ENCODE measurements around the gene YEATS2.
"Not testable (repeated sequence)": the region's sequence is repeated elsewhere in the genome, so short reads cannot be mapped to it uniquely, and the experiment has no call there.

YEATS2 gene

DNA sequence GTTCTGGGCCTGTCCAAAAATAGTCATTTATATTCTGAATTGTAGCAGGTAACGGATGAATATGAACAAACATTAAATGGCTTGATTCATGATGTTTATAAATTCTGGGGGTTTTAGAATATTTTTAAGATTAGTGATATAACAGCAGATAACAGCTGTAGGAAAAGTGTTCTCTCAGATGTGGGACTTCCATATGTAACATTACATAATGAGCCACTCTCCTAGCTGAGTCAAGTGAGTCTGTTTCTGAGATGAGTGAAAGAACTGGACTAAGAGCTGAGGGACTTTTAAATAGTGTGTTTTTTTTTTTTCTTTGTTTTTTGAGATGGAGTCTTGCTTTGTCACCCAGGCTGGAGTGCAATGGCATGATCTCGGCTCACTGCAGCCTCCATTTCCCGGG, 13.9 kb downstream of the YEATS2 start:
- in situ Hi-C loops (cut with MboI; ENCODE audit: low sequenced_read_pairs): no loop called here

DNA sequence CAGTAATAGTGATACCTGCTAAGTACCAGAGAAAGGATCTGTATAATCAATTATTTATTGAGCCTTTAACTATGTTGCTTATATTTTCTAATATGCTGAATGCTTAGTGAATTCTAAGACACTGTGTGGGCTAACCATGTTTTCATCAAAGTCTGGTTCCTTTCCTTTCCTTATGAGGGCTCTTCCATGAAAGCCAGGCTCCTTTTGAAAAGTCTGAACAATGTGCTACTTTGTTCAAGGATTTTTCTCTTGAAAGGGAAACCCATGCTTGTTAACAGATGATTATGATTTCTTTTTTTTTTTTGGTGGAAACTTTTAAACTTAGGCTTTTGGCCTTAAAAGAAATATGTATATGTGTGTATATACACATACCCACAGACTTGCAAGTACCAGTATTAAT, 17.0 kb downstream of the YEATS2 start:
- in situ Hi-C loops (cut with MboI; ENCODE audit: low sequenced_read_pairs): no loop called here

DNA sequence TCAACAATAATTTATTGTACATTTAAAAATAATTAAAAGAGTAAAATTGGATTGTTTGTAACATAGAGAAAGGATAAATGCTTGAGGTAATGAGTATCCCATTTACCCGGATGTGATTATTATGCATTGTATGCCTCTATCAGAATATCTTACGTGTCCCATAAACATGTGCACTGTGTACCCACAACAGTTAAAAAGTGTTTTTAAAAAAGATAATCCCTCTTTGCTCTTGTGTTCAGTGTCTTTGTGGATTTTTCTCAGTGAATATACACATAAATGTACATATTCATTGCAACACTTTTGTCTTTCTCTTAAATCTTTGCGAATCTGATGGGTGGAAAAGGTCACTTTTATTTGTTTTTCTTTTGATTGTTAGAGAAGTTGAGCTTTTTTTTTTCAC, 20.4 kb downstream of the YEATS2 start:
- in situ Hi-C loops (cut with MboI; ENCODE audit: low sequenced_read_pairs): no loop called here

DNA sequence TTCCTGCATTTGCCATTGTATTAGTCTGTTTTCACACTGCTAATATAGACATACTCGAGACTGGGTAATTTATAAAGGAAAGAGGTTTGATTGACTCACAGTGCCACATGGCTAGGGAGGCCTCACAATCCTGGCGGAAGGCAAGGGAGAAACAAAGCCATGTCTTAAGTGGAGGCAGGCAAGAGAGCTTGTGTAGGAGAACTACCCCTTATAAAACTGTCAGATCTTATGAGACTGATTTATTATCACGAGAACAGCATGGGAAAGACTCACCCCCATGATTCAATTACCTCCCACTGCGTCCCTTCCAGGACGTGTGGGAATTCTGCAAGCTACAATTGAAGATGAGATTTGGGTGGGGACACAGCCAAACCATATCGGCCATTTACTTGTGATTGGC, 27.8 kb downstream of the YEATS2 start:
- in situ Hi-C loops (cut with MboI; ENCODE audit: low sequenced_read_pairs): no loop called here

DNA sequence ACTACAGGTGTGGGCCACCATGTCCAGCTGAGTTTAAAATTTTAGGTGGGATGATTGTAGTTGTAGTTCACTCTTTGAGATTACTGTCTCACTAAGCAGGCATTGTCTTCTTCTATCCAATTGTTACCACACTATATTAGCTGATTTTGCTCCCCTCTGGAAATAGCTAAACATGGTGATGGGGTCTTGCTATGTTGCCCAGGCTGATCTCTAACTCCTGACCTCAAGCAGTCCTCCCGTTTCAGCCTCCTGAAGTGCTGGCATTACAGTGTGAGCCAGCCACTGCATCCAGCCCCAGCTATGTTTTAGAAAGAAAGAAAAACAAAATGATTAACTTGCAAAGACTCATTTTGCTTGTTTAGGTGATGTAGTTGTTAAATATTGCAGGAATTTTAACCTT, 30.6 kb downstream of the YEATS2 start:
- in situ Hi-C loops (cut with MboI; ENCODE audit: low sequenced_read_pairs): no loop called here

DNA sequence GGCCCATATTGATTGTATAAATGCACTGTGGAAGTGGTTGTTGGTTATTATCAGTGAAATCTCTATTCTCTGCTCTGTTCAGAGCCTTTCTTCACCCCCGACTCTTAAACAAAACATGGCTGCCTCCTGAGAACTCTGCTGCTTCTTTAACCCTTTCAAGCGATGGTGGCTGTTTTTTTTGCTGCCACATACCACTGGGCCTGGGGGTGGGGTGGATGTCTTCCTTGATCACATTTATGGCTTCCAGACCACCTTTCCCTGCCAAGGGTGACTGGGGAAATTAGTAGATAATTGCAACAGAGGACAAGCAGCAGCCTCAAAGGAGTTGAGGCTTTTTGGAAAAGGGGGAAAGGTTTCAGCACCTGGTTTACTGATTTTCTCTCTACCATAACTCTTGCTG, 32.8 kb downstream of the YEATS2 start:
- in situ Hi-C loops (cut with MboI; ENCODE audit: low sequenced_read_pairs): no loop called here

DNA sequence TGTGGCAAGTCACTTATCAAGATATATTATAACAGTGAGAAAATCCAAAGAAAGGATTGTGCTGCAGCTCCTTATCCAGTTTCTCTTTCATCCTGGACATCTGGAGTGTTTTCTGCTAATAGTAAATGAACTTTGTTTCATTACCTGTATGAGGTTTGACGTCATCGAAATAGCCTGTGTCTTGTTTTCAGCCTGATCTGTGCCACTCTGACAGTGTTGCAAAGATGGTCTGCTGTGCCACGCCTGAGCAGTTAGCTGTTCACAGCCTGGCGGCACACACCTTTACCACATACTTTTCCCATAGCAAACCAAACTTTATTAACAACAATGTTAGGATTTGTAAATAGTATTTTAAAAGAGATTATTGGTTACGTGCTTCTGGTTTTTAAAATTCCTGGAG, 34.0 kb downstream of the YEATS2 start:
- in situ Hi-C loops (cut with MboI; ENCODE audit: low sequenced_read_pairs): no loop called here

DNA sequence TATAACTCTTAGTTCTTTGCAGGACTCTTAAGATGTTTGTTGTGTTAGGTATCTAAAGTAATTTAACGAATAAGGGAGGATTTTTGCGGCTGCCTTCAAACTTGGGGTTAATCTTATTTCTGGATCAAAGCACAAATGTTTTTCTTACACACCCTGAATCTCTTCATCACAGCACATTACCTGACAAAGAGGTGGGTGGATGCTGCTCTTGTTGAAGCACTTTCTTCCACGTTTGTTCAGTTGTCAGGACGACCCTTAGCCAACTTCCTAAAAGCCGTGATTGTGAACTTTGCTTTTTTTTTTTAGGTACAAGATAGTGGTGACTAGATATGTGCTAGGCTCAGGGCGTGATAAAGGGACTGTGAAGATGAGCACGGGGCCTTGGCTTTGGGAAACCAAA, 36.0 kb downstream of the YEATS2 start:
- in situ Hi-C loops (cut with MboI; ENCODE audit: low sequenced_read_pairs): no loop called here

DNA sequence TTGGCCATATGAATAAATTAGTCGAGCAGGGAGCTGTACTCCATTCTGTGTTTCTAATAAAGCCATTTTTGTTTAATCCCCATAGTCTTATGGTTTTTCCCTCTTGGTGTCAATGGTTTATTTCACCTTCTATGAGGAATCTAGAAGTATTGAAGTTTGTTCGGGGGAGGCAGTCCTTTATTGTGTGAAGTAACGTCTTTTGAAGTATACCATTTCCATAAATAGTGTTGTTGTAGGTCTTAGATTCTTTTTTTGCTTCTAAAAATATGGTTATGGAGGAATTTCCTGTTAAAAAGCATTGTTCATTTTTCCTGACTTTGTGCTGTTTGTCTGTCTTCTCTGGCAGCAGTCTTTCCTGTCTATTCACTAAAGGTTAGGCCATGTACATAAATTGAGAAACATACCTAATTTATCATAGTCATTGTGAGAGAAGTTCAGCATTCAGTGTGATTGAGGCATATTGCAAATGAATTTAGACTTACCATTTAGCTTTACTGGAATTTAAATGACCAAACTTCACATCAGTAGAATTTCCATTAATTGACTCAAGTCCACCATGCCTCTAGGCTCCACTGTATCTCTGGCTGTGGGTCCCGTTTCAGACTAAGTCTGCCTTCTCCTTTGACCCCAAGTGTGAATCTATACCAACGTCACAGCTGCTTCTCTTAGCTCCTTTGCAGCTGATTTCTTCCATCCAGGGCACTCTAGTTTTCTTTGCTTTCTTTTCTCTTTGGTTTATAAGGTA, 37.3 kb downstream of the YEATS2 start:
- in situ Hi-C loops (cut with MboI; ENCODE audit: low sequenced_read_pairs): no loop called here

DNA sequence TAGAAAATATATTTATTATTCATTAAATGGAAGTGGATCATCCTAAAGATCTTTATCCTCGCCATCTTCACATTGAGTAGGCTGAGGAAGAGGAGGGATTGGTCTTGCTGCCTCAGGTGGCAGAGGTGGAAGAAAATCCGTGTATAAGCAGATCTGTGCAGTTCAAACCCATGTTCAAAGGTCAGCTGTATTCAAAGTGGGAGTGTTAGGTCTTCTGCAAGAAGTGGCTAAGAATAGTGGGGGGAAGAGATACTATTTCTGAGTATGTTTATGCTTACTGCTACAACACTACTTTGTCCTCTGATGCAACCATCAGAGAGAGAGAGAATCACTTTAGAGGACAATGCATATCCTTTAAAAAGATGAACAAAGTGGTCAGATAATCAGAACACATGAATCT, 39.5 kb downstream of the YEATS2 start:
- in situ Hi-C loops (cut with MboI; ENCODE audit: low sequenced_read_pairs): no loop called here

DNA sequence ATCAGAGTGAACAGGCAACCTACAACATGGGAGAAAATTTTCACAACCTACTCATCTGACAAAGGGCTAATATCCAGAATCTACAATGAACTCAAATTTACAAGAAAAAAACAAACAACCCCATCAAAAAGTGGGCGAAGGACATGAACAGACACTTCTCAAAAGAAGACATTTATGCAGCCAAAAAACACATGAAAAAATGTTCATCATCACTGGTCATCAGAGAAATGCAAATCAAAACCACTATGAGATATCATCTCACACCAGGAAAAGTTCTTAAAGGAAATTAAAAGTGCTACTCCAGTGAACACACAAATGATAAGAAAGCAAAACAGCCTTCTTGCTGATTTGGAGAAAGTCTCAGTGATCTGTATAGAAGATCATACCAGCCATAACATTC, 42.6 kb downstream of the YEATS2 start:
- in situ Hi-C loops (cut with MboI; ENCODE audit: low sequenced_read_pairs): not testable (repeated sequence)

DNA sequence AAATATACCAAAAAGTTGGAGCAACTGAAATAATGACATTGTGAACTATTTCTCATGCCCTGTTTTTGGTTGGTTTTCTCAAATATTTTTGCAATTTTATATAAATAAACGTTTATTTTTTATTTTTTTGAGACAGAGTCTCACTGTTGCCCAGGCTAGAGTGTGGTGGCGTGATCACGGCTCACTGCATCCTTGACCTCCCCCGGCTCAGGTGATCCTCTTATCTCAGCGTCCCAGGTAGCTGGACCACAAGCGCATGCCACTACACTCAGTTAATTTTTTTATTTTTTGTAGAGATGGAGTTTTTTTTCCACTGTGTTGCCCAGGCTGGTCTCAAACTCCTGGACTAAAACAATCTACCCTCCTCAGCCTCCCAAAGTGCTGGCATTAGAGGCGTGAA, 45.6 kb downstream of the YEATS2 start:
- in situ Hi-C loops (cut with MboI; ENCODE audit: low sequenced_read_pairs): no loop called here

DNA sequence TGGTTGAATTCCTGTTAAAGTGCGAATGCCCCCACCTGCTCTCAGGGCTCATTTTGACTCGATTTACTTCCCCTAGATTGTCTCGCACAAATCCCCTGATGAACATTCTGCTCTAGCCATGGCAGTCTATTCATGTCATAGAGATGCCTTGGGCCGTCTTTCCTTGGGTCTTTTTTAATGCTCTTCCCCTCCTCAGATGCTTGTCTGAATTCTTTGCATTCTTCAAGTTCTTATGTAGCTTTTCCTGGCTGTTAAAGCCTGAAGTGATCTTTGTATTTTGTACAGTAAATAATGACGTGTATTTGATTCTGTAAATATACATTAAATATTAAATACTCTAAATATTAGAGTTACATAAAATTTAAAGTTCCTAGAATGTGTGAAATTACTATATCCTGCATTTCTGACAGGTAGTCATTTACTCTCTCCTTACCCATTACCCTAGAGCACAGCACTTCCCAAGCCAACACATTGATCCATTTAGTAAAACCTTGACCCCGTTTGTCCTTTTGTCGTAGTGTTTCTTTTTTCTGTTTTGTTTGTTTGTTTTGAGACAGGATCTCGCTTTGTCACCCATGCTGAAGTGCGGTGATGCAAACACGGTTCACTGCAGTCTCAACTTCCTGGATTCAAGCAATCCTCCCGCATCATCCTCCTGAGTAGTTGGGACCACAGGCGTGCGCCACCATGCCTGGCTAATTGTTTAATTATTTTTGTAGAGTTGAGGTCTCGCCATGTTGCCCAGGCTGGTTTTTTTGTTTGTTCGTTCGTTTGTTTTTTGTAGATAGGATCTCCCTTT, 47.9 kb downstream of the YEATS2 start:
- in situ Hi-C loops (cut with MboI; ENCODE audit: low sequenced_read_pairs): no loop called here

DNA sequence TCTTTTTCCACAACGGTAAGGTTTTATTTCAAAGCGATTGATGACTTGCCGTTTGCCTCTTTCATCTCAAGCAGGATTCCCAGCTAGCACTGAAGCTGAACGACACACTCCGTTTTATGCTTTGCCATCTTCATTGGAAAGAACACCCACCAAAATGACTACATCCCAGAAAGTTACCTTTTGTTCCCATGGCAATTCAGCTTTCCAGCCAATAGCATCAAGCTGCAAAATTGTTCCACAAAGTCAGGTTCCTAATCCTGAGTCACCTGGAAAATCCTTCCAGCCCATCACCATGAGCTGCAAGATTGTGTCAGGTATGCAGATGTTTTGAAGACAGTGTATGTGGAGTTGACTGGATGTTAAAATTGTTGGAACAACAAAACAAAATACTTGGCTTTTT, 56.5 kb downstream of the YEATS2 start:
- in situ Hi-C loops (cut with MboI; ENCODE audit: low sequenced_read_pairs): no loop called here

DNA sequence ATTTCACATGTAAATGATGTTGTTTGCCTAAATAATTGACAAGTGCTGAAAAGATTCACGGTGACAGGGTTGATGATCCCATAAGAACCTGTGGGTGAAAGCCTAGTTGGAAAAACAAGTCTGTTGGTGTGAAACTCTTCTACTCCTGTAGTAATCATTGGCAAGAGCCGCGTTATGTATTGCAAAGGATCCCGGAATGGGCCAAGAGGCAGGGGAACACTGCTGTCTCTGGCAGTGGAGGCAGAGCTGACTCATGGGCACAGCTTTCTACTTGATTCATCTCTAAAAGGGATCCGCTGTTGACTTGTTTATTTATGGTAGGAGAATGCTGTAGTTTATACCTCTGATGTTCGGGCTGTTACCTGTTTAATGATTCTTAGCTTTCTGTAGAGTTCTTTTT, 64.7 kb downstream of the YEATS2 start:
- in situ Hi-C loops (cut with MboI; ENCODE audit: low sequenced_read_pairs): no loop called here

DNA sequence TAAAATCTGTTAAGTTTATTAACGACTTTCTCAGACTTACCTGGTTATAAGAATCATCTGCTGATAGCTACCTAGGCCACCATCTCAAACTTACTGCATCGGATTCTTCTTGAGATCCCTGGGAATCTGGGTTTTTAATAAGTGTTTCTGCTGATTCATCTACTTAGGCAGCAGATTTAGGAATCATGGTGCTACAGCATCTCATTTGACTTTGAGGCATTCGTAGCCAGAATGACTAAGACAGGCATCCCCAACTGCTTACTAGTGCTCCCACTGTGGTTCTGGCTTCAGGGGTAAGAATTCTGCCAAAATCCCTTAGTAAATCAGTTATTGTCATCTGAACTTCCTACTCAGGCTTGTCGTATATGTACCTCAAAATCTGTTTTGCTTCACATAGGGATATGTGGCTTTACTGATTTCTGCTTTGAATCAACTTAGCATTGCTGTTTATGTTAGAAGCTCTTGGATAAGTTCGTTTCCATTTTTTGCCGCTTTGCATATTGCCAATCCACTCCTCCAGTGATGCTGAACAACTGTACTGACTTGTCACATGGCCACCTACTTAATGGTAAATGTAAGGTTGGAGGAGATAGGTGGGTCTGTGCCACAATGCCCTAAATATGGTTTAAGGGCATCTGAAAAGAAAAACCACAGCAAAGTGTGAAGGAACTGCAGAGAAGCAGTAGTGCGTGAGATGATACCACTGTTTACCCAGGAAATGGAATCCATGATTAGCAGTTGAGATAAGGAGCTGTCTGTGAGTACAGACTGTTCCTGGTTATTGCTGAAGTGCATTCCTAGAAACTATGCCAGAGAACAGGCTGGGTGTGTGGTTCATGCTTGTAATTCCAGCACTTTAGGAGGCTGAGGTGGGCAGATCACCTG, 67.5 kb downstream of the YEATS2 start:
- in situ Hi-C loops (cut with MboI; ENCODE audit: low sequenced_read_pairs): no loop called here

DNA sequence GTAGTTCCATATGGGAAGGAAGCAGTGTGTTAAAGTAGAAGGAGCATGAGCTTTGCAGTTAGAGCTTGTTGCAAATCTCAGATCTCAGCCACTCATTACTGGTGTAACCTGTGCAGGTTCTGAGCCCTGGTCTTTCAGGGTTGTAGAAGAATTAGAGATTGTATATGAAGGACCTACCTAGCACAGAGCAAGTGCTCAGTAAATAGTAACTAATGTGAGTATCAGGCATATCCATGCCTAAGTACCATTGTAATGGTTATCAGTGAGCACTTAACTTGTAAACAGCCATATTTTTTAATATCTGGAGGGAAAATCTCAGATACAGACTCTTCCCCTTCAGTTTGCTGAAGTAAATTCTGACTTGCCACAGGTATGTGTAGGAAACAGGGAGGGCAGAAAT, 68.5 kb downstream of the YEATS2 start:
- in situ Hi-C loops (cut with MboI; ENCODE audit: low sequenced_read_pairs): no loop called here

DNA sequence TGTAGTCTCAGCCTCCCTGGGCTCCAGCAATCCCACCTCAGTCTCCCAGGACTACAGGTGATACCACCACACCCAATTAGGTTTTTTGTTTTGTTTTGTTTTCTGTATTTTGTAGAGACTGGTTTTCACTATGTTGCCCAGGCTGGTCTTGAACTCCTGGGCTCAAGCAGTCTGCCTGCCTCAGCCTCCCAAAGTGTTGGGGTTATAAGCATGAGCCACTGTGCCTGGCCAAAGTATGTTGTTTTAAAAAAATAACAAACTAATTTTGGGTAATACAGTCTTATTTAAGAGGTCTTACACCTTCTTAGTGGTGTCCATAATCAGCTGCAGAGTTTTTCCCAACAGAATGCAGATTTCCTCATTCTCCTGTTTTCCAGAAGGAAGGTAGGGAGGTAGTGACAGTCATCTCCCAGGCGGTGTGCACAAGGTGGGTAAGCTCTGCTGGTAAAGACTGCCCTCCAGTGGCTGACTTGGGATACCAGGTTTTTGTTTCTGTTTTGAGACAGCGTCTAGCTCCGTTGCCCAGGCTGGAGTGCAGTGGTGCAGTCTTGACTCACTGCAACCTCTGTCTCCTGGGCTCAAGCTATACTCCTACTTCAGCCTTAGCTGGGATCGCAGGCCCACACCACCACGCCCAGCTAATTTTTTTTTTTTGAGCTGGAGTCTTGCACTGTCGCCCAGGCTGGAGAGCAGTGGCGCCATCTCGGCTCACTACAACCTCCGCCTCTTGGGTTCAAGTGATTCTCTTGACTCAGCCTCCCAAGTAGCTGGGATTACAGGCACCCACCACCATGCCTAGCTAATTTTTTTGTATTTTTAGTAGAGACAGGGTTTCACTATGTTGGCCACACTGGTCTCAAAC, 69.4 kb downstream of the YEATS2 start:
- in situ Hi-C loops (cut with MboI; ENCODE audit: low sequenced_read_pairs): no loop called here

DNA sequence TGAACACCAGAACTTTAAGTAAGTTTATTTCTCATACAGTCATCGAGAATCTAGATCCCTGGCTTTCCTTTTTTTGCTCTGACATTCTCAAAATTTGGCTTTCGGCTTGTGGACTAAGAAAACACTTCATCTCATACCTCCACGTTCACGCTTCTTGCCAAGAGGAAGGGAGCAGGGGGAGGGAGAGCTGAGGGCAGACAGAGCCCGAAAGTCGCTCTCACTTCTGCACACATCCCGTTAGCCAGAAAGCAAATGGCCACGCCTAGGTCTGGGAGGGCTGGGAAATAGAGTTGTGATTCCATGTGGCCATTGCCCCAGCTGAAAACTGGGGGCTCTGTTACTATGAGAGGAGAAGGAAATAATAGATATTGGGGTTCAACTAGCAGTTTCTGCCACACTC, 70.5 kb downstream of the YEATS2 start:
- in situ Hi-C loops (cut with MboI; ENCODE audit: low sequenced_read_pairs): no loop called here

DNA sequence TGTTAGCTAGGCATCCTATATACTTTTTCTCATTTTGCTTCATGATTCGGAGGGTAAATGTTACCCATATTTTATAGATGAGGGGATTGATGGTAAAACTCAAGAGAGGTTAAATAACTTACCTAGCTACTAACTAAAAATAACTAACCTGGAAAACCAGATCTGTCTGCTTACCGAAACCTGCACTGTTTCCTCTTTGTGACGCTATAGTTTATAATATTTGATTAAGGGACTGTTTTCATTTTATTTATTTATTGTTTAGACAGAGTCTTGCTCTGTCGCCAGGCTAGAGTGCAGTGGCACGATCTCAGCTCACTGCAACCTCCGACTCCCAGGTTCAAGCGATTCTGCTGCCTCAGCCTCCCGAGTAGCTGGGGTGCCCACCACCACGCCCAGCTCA, 71.9 kb downstream of the YEATS2 start:
- in situ Hi-C loops (cut with MboI; ENCODE audit: low sequenced_read_pairs): no loop called here

DNA sequence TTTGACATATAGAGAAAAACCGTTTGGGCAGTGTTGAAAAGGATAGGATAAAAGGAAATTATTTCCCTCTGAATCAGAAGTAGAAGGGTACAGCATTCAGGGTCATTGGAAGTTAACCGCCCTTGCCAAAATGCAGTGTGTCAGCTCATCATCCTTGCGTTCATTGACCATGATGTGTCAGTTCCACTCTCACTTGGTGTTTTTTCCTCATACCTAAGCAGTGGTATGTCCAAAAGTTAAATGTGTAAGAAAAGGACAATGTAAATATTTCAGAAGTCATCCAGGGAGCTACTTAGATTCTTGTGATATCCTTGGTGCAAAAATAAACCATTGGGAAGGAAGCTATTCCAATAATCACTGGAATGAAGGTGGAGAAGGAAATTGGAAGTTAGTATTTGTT, 77.0 kb downstream of the YEATS2 start:
- in situ Hi-C loops (cut with MboI; ENCODE audit: low sequenced_read_pairs): no loop called here
